IgD-negative memory B cell (primary cell): ENCODE measurements around the gene PRSS38. TPM values are rescaled to one million over a fixed set of nuclear protein-coding genes. Genes with fewer than 3 reads are reported as not detected.

Experiments used
- H3K27ac Mint-ChIP-seq, 3 donors: one replicate each; pipeline ENCODE4 v1.8.0; 2020 to 2022; ENCODE audit warnings: mild to moderate bottlenecking in 3 of 3, mixed read lengths in 3 of 3, moderate library complexity in 1 of 3
- H3K27me3 Mint-ChIP-seq: one replicate; pipeline ENCODE4 v1.8.0; 2021; ENCODE audit warnings: mixed read lengths
- H3K36me3 Mint-ChIP-seq: one replicate; pipeline ENCODE4 v1.8.0; 2020; ENCODE audit warnings: mild to moderate bottlenecking, mixed read lengths
- H3K4me1 Mint-ChIP-seq, 3 donors: one replicate each; pipeline ENCODE4 v1.8.0; 2020 to 2022; ENCODE audit warnings: mixed read lengths in 3 of 3, mild to moderate bottlenecking in 1 of 3
- H3K4me3 Mint-ChIP-seq, 4 donors: one replicate each; pipeline ENCODE4 v1.8.0; 2020 to 2022; ENCODE audit warnings: mild to moderate bottlenecking in 4 of 4, mixed read lengths in 4 of 4, moderate library complexity in 3 of 4
- H3K9me3 Mint-ChIP-seq, 3 donors: one replicate each; pipeline ENCODE4 v1.8.0; 2020 to 2021; ENCODE audit warnings: mixed read lengths in 3 of 3, mild to moderate bottlenecking in 1 of 3
- polyA plus RNA-seq: library from polyadenylated mRNA; unstranded; fragments of 300-500 nt; fragmentation: Illumina TruSeq; gene quantifications from one replicate; pipeline ENCODE4 v1.2.3, GENCODE V29; 2021

PRSS38 gene
- polyA plus RNA-seq, 1 donor from 2014 or later, result not detected

- no peaks in the 10 kb centered on the region for H3K36me3 Mint-ChIP-seq
- no peaks in the 10 kb centered on the region for H3K9me3 Mint-ChIP-seq
- H3K27me3 Mint-ChIP-seq, result no peaks in the 10 kb centered on the region
- peak overlapping the region in 2 of 4 donors; percentile 5 to 28 for H3K4me3 Mint-ChIP-seq
- H3K4me1 Mint-ChIP-seq, result peaks cover 6 to 8% (median 8%) of the 10 kb centered on the region in 3 donors
- peak overlapping the region in 1 of 3 donors; percentile 39 for H3K27ac Mint-ChIP-seq
These were observed 73.8 kb downstream of the PRSS38 start for GRCh38 chr1:227889047-227889862.

- Mint-ChIP-seq H3K9me3 (no peaks in the 10 kb centered on the region), H3K4me3 (no peak overlapping the region), H3K27ac (no peak overlapping the region), H3K27me3 (no peaks in the 10 kb centered on the region), H3K36me3 (no peaks in the 10 kb centered on the region), H3K4me1 (peaks cover 6 to 8% (median 6%) of the 10 kb centered on the region in 3 donors)
These were observed 74.5 kb downstream of the PRSS38 start for GRCh38 chr1:227889863-227890405.

- Mint-ChIP-seq H3K27ac (peak overlapping the region in 1 of 3 donors; percentile 74), H3K36me3 (no peaks in the 10 kb centered on the region), H3K4me3 (no peak overlapping the region), H3K9me3 (no peaks in the 10 kb centered on the region), H3K4me1 (peaks cover 3 to 5% (median 4%) of the 10 kb centered on the region in 3 donors), H3K27me3 (no peaks in the 10 kb centered on the region)
These were observed 75.2 kb downstream of the PRSS38 start for GRCh38 chr1:227890451-227891222.

- Mint-ChIP-seq H3K9me3 (no peaks in the 10 kb centered on the region), H3K4me3 (no peak overlapping the region), H3K4me1 (peaks cover 2 to 3% (median 2%) of the 10 kb centered on the region in 3 donors), H3K36me3 (no peaks in the 10 kb centered on the region), H3K27me3 (no peaks in the 10 kb centered on the region), H3K27ac (no peak overlapping the region)
These were observed 75.9 kb downstream of the PRSS38 start for GRCh38 chr1:227891223-227891954.

GRCh38 chr1:227891955-227892488 is 76.5 kb downstream of the PRSS38 start:
- H3K9me3 Mint-ChIP-seq, result no peaks in the 10 kb centered on the region
- H3K27me3 Mint-ChIP-seq, result no peaks in the 10 kb centered on the region
- no peak overlapping the region for H3K4me3 Mint-ChIP-seq
- no peak overlapping the region for H3K27ac Mint-ChIP-seq
- H3K36me3 Mint-ChIP-seq, result no peaks in the 10 kb centered on the region
- H3K4me1 Mint-ChIP-seq, result peaks cover 2 to 3% (median 2%) of the 10 kb centered on the region in 3 donors

GRCh38 chr1:227892489-227893299 is 77.2 kb downstream of the PRSS38 start:
- H3K27ac Mint-ChIP-seq, result no peak overlapping the region
- no peak overlapping the region for H3K4me3 Mint-ChIP-seq
- H3K4me1 Mint-ChIP-seq, result peaks cover 2 to 3% (median 2%) of the 10 kb centered on the region in 3 donors
- no peaks in the 10 kb centered on the region for H3K27me3 Mint-ChIP-seq
- no peaks in the 10 kb centered on the region for H3K36me3 Mint-ChIP-seq
- H3K9me3 Mint-ChIP-seq, result no peaks in the 10 kb centered on the region

- H3K27me3 Mint-ChIP-seq, result no peaks in the 10 kb centered on the region
- H3K4me3 Mint-ChIP-seq, result no peak overlapping the region
- H3K27ac Mint-ChIP-seq, result no peak overlapping the region
- H3K36me3 Mint-ChIP-seq, result no peaks in the 10 kb centered on the region
- H3K9me3 Mint-ChIP-seq, result no peaks in the 10 kb centered on the region
- no peaks in the 10 kb centered on the region for H3K4me1 Mint-ChIP-seq
These were observed 77.9 kb downstream of the PRSS38 start for GRCh38 chr1:227893300-227893948.

- Mint-ChIP-seq H3K27me3 (no peaks in the 10 kb centered on the region), H3K4me3 (no peak overlapping the region), H3K27ac (no peak overlapping the region), H3K9me3 (no peaks in the 10 kb centered on the region), H3K36me3 (no peaks in the 10 kb centered on the region), H3K4me1 (no peaks in the 10 kb centered on the region)
These were observed 78.7 kb downstream of the PRSS38 start for GRCh38 chr1:227893949-227894721.

- Mint-ChIP-seq H3K9me3 (no peaks in the 10 kb centered on the region), H3K27me3 (no peaks in the 10 kb centered on the region), H3K27ac (peak overlapping the region in 1 of 3 donors; percentile 92), H3K4me3 (no peak overlapping the region), H3K36me3 (no peaks in the 10 kb centered on the region), H3K4me1 (no peaks in the 10 kb centered on the region)
These were observed 79.5 kb downstream of the PRSS38 start for GRCh38 chr1:227894831-227895451.

Other genes with a start within 250 kb of the PRSS38 start
- 29.3 TPM for gene JMJD4, start 80.4 kb upstream of the PRSS38 start, polyA plus RNA-seq
- gene SNAP47, start 80.2 kb upstream of the PRSS38 start, polyA plus RNA-seq, result 42.9 TPM
- gene WNT9A, start 132.3 kb downstream of the PRSS38 start, polyA plus RNA-seq, result not detected
- gene WNT3A, start 191.3 kb downstream of the PRSS38 start, polyA plus RNA-seq, result not detected